Hematopoietic multipotent progenitor cell treated with erythropoietin and hydrocortisone succinate and interleukin-3 and kit ligand, for 8 days (in vitro differentiated cells): ENCODE measurements around the gene EXOSC1.
"Not testable (repeated sequence)": the region's sequence is repeated elsewhere in the genome, so short reads cannot be mapped to it uniquely, and the experiment has no call there.

ENCODE experiments used
- DNase-seq: peaks from one replicate; pipeline ENCODE4 v3.0.0-alpha.2; 2015

The EXOSC1 gene

DNA sequence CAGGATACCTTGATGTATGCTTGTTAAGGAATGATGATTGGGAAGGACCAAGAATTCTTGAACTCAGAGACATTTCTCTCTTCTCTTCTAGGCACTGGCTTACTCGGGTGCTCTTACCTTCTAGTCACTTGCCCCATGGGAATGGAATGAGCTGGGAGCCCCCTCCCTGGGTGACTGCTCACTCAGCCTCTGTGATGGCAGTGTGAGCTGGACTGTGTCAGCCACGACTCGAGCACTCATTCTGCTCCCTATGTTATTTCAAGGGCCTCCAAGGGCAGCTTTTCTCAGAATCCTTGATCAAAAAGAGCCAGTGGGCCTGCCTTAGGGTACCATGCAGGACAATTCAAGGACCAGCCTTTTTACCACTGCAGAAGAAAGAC, 10.9 kb upstream of the EXOSC1 start:
- no peak for DNase-seq

DNA sequence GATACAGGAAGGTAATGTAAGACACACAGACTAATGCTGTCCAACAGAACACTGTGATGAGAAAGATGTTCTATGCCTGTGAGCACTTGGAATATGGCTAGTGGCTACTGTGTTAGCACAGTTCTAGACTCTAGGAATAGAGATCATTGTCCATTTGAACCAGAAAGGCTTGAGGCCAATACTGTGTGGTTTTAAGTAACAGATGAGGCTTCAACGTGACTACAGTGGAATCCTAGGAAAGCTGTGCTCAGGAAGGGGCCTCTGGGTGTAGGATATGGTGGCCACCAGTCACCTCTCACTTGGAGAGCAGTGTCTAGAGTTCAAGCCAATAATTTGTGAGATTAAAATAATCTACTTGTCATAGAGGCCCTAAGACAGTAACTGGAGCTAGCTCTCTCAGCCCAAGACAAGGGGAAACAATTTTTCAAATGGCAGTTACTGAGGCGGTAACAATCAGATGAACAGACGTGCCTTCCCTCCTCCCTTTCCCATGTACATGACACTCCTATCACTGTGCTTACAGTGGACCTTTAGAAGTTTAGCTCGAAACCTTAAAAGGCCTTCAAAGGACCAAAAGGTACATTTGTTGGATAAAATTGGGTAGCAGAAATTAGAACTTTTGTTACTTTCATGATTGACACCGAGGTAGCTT, 10.4 kb upstream of the EXOSC1 start:
- no peak for DNase-seq

DNA sequence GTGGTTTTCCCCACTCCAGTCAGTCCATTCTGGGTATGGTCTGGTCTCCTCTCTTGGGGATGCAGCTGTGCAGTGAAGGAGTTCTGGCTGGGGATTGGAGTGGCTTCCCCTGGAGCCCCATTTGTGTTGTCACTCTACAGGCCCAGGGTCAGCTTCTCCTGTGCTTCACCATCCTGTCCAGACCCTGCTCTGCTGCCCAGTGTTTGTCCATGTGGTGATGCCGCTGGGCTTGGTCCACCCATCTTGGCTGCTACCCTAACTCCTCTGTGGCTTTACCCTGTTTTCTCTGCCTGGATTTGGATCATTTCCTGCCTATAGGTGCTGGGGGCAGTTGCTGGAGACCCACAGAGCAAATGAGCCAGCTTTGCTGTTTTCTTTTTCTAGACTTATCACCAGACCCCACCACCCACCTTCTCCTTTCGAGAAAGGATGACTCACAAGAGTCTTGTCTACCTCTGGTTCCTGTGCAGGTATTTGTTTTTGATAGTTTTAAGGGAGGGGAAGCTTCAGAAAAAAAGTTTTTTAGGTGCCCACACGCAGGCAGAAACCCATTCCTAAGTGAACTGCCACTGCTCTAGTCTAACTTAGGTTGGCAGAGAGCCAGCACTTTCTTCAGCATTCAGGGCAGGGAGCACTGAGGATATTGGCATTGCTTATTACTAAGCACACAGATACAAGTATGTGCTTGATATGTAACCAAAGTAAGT, 8.7 kb upstream of the EXOSC1 start:
- peak; percentile 50 for DNase-seq

DNA sequence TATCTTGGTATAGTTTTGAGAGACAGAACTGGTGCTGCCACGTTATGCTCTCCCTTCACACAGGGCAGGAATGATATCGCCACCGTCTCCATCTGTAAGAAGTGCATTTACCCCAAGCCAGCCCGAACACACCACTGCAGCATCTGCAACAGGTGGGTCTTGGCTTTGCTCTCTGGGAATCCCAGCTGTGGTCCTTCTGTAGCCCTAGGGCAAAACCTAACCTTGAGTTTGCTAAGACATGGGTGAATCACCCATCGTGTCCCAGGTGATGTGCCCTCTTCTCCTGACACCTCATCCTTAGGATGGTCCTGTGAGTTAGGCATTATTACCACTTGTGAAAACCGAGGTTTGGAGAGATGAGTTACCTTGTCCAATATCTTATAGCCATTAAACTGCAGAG, 6.5 kb upstream of the EXOSC1 start:
- DNase-seq = no peak

DNA sequence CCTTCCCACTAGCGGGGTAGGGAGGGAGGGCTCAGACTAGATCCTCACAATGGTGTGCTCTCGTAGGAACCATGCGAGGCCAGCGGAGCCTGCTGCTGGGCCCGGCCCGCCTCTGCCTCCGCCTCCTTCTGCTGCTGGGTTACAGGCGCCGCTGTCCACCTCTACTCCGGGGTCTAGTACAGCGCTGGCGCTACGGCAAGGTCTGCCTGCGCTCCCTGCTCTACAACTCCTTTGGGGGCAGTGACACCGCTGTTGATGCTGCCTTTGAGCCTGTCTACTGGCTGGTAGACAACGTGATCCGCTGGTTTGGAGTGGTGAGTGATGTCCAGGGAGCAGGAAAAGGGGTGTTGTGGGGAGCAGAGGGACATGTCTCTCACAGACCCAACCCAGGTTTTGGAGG, 5.8 kb upstream of the EXOSC1 start:
- DNase-seq = no peak

DNA sequence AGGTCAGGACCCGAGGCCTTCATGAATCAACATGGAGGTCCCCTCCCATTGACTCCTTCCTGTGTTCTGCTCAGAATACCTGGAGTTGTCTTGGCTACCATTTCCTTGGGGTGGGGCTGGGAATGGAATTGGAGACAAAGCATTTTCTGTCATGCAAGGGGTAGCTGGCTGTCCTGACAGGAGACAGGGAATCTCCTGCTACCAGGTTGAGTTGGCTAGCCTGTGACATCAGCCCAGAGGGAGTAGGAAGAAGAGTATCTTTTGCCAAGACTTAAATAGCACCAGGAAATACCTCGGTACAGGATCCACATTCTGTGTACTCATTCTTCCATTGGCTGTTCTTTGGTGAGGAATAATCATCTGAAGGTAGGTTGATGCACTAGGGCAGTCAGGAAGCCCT, 5.0 kb upstream of the EXOSC1 start:
- no peak for DNase-seq

DNA sequence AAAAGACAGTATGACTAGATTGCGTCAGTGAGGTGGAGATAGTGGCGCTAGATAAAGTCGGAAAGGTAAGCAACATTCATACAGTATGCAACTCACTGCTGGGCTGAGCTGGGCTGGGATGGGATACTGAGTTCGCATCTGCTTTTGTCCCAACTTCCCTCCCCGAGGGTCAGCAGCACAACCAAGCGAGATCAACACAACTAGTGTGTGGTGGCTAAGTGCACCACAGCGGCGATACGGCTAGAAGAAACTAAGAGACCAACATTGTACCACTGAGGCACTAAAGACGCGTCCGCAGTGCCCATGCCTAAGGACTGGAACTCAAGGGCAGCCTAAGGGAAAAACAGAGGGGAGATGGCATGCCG, 467 bp downstream of the EXOSC1 start:
- DNase-seq = no peak

DNA sequence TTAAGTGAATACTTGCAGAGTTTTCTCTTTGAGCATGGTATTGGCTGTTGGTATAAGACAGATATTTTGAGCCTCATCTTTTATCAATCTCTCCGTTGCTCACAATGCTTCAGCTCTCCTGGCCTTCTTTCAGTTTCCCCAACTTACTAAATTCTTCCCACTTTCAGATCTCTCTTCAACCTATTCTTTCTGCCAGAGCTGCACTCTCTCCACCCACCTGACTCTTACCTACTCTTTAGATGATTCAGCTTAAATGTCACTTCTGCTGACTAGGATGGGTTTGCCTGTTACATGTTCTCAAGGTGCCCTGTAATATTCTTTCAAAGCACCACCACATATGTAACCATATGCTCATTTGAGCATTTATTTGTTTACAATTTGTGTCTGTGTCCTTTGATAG, 1.6 kb downstream of the EXOSC1 start:
- DNase-seq = no peak

DNA sequence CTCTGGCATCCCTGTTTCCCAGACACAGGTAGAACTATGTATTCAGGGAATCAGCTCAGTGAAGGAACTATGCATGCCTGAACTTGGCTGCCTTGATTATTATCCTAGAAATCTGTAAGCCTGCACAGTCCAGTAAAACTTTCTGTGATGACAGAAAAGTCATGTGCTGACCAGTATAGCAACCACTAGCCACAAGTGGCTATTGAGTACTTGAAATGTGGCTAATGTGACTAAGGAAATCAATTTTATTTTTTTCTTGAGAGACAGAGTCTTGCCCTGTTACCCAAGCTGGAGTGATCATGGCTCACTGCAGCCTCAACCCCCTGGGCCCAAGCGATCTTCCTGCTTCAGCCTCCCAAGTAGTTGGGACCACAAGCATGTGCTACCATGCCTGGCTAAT, 3.5 kb downstream of the EXOSC1 start:
- DNase-seq = no peak

DNA sequence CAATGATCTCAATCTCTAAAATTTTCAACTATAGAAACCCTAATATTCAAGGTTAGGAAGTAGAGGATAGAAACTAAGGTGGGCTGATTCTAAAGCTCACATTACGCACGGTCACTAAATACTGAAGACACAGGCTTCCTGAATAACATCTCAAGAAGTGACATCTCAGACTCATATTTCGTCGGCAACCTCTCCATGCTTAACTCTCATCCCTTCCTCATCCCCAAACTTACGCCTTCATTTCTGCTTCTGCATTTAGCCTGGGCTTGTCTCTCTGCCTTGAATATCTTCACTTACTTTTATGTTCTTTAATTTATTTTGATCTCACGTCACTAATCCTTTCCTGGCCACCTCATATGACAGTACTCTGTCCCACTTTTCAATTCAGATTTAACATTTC, 10.6 kb downstream of the EXOSC1 start:
- DNase-seq = no peak

DNA sequence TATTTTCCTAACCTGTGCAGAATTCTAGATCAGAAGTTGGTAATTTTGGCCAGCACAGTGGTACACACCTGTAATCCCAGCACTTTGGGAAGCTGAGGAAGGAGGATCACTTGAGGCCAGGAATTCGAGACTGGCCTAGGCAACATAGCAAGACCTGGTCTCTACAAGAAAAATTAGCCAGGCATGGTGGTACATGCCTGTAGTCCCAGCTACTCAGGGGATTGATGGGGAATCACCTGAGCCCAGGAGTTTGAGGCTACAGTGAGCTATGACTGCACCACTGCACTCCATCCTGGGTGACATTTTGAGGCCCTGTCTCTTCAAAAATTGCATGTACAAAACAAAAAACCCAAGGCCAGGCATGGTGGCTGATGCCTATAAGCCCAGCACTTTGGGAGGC, 11.2 kb downstream of the EXOSC1 start:
- no peak for DNase-seq

DNA sequence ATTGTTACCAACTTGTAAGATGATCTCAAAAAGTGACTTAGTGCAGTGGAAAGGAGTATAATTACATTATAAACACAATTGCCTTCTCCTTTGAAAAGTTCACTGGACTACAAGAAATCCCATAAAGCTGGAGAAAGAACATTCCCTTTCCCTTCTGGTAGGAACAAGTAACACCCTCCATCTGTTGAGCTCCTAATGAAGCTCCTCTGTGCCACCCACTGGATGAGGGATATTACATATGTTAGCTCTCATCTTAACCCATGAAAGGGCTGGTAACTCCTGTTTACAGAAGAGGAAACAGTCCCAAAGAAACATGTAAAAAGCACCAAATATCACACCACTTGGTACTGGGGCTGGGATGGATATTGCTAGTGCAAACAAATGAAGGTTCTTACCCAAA, 11.8 kb downstream of the EXOSC1 start:
- no peak for DNase-seq

DNA sequence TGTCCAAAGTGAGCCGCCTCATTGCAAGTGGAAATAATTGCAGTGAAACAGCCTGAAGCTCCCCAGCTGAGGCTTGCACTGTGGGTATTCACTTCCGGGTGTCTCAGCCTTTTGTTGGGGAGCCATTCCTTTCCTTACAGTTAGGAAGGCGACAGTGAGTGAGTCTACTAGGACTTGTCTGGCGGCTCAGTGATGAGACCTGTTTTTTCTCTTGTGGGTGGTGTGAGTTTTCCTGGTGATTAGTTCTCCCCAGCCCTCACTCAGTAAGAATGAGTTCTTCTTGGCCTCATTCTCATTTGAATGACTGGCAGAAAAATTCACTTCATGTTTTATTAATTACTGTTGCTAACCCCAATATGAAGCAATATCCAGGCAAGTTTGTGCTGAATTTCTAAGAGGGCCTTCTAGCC, 17.2 kb downstream of the EXOSC1 start:
- no peak for DNase-seq

DNA sequence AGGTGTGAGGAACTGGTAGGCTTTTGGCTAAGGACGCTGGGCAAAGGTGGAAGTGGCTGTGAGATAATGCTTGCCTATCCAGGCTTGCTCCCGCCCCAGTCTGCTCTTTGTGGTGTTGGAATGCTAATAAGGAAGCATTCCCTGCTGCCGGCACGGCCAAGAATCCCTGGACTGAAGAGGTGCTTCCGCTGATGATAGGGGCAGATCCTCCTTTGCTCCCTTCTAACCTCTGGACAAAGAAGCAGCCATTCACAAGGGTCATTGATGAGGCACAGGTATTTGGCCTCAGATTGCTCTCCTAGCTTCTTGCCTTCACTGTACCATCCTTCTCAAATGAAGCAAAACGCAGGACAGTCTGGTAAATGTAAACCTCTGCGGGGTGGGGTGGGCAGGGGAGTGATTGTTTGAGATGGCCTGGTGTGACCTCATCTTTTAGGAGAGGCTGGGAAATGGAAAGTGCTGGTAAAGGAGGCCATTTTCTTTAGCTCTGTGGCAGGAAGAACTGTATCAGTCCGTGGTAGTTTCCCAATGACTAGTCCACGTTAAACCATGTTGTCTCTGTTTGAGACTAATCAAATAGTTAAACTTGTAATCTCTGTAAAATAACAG, 18.1 kb downstream of the EXOSC1 start:
- peak; percentile 33 for DNase-seq

DNA sequence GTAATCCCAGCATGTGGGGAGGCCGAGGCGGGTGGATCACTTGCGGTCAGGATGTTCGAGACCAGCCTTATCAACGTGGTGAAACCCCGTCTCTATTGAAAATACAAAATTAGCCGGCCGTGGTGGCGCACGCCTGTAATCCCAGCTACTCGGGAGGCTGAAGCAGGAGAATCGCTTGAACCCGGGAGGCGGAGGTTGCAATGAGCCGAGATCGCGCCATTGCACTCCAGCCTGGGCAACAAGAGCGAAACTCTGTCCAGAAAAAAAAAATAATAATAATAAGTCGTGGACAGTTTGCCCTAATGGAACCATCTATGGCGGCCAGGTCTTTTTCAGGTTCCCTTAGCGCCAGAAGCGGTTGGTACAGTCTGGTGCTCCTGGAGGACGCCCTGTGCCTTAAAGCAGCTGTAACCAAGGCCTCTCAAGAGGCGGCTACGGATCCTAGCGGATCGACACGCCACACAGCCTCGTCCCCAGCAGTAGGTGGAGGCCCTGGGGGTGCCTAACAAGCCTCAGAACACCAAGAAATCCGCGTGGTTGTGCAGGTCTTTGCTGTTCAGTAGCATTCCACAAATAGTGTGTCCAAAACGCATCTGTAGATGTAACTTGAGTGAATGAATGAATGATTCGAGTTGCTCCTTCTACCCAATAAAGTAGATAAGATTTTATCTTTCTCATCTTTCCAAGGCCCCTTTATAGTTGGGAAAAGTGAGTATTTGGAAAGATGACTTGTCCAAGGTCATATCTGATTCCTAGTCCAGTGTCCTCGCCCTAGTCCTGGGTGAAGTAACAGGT, 18.8 kb downstream of the EXOSC1 start:
- DNase-seq = no peak

DNA sequence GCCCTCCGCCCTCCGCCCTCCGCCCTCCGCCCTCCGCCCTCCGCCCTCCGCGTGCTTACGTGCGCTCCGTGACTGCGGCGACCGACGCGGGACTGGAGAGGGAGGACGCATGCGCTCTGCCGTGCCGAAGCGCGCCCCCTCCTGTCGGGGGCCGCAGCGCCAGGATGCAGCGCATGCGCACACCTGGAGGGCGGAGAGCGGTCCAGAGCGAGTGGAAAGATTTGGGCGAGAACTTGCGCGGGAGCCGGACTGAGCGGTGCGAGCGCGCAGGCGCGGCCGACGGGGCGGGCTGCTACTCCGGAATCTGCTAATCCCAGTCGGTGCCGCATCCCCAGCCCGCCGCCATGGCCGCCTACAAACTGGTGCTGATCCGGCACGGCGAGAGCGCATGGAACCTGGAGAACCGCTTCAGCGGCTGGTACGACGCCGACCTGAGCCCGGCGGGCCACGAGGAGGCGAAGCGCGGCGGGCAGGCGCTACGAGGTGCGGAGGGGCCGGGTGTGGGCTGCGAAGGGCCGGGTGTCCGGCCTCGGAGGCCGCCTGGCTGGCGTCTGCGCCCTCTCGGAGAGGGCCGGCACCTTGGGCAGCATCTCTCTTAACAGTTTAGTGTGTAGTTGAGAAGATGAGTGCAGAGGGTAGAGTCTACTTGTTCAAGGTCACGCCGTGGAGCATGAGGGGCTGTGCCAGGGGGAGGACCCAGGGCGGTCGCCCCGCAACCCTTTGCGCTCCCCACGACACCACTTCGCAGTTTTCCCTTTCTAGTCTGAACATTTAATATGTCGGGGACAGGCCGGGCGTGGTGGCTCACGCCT, 19.6 kb downstream of the EXOSC1 start, which contains the start of gene PGAM1:
Gene PGAM1, plus strand, starts transcription at position 228 of the 812 bp plus-strand sequence. Its CDS starts 117 bp downstream, at position 345.
- DNase-seq = peak; percentile 95

DNA sequence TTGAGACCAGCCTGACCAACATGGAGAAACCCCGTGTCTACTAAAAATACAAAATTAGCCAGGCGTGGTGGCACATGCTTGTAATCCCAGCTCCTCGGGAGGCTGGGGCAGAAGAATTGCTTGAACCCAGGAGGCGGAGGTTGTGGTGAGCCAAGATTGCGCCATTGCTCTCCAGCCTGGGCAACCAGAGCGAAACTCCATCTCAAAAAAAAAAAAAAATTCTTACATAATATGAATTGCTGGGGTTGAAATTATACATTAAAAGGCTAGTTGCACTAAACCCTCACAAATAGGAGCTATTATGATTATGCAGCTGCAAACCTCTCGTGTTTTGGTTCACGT, 22.1 kb downstream of the EXOSC1 start:
- not testable (repeated sequence) for DNase-seq

DNA sequence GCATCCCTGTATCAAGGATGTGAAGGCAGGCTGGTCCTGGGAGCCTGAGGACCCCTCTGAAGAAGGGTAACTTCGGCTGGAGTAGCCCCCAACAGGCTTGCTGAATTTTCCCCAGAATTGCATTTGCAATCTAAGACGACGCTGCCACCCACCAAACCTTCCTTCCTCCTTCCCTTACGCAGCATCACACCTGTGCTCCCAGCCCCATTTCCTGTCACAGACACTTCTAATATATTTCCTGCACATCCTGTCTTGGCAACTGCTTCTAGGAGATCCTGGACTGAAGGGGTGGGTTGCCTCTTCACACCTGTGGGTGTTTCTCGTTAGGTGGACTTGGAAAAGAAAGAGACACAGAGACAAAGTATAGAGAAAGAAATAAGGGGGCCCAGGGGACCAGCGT, 29.2 kb downstream of the EXOSC1 start:
- no peak for DNase-seq

DNA sequence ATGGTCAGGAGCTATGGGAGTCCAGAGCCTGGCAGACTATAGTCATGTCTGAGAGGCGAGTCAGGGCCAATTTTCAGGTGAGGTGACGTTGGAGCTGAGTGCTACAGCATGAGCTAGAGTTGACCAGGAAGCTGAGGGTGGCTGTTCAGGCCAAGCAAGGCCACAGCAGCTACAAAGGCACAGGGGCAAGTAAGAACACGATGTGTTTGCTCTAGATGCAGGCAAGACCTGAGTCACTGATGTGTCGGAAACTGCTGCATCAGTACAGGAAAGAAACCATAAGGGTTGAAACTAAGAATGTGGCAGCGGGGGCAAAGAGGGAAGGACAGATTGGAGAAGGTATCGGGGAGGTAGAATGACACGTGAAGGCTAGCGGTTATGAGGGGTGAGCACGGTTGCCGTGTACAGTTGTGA, 32.9 kb downstream of the EXOSC1 start:
- DNase-seq = no peak

DNA sequence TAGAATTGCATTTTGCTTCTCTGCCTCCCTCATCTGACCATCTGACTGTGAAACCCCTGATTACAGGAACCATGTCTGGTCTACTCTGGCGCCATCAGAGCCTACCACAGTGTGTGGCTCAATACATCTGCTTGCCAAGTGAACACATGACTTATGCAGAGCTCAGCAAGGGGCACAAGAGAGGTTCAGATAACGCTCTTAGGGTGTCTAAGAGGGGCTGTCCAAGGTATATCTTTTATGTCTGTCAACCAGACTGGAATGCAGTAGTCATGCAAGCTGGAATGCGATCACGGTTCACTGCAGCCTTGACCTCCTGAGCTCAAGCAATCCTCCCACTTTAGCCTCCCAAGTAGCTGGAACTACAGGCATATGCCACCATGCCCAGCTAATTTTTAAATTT, 34.4 kb downstream of the EXOSC1 start:
- no peak for DNase-seq

DNA sequence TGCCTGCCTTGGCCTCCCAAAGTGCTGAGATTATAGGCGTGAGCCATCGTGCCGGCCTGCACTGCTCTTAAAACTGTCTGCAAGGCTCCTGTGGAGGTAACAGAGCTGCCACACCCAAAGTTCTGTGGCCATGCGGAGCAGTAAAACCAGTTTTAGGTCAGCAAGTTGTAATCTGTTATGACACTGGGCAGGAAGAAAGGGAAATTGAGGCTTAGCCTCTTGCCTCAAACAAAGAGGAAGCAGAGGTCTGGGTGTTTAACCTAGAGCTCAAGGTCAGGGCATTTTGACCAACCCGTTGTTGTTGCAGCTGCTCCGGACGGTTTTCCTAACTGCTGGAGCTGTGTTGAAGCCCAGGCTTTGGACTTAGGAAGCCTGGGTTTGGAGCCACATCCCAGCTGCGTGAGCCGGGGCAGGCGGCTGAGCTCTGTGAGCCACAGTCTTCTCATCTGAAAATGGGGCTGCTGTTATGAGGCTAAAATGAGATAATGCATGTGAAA, 37.3 kb downstream of the EXOSC1 start:
- DNase-seq = no peak

DNA sequence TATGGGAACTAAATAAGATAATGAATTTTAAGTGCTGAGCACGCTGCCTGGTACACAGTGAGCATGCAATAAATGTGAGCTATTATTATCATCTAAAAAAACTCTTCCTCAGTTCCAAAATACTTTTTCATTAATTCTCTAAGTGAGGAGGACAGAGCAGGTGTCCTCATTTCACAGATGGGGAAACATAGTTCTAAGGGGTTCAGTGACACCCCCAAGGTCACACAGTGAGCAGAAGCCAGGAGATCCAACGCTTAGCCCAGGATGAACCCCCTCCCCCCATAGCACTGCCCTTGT, 37.9 kb downstream of the EXOSC1 start:
- no peak for DNase-seq
